Measurements from ENCODE around the gene MED19.
A peak's percentile ranks its signal among the peaks of the same experiment; 100 is the strongest.
"Not testable (repeated sequence)": the region's sequence is repeated elsewhere in the genome, so short reads cannot be mapped to it uniquely, and the experiment has no call there.

MED19 gene, protein sequence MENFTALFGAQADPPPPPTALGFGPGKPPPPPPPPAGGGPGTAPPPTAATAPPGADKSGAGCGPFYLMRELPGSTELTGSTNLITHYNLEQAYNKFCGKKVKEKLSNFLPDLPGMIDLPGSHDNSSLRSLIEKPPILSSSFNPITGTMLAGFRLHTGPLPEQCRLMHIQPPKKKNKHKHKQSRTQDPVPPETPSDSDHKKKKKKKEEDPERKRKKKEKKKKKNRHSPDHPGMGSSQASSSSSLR

DNA sequence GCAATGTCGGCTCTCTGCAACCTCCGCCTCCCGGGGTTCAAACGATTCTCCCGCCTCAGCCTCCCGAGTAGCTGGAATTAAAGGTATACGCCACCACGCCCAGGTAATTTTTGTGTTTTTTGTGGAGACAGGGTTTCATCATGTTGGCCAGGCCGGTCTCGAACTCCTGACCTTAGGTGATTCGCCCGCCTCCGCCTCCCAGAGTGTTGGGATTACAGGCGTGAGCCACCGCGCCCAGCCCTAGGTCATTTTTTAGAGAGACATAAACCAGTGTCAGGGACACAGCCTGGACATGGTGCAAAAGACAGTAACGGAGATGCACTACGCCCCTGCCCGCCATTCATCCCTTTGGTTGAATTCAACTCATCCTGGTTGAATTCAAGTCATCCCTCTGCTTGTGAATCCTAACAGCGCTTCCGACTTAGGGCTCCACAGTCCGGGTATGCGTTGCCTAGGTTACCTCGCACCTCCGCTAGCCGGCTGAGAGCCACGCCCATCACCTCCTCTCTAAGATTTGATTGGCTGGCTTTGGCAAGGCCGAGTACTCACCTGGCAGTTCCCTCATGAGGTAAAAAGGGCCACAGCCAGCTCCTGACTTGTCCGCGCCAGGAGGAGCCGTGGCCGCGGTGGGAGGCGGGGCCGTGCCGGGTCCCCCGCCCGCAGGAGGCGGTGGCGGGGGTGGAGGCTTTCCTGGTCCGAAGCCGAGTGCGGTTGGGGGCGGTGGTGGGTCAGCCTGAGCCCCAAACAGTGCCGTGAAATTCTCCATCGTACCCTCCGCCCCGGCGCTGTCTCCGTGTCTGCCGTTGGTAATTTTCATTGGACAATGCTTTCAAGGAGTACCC, at the start of gene MED19:
TSS of gene MED19 (minus strand) at position 802 of the 842 bp plus-strand sequence. CDS start at position 766, 36 bp downstream.
- DNase-seq: peak; percentile 53

DNA sequence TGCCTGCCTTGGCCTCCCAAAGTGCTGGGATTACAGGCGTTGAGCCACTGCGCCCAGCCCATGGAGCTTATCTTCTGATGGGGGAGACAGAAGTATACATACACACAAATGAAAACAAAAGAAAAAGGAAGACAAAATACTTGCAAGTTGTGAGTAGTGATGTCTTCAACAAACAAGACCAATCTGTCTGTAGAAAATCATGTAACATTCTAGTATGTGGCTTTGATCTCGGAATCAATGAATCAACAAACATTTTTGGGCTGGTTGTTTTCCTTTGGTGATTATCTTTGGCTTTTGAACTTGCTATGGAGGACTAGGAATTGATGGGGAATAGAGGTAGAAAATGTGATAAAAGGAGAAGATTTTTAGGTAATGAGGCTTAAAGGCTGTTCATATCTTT, 46.2 kb upstream of the MED19 start:
- no peak for DNase-seq

DNA sequence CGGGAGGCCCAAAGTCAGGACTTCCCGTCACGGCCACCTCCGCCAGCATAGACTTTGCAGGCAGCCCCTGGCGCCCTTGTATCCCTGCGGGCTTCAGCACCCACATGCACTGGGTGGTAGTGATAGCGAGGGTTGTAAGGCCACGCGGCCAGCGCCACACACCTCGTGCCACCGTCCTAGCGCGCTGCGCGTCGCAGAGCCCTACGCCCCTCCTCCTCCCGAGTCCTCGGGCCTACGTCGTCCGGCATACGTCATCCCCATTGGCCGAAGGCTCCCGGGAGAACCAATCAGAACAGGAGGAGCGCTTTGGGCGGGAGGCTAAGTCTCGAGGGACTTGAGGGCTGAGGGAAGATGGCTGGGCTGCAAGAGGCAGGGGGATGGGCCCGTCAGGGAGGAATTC, 40.9 kb upstream of the MED19 start:
- DNase-seq: no peak

DNA sequence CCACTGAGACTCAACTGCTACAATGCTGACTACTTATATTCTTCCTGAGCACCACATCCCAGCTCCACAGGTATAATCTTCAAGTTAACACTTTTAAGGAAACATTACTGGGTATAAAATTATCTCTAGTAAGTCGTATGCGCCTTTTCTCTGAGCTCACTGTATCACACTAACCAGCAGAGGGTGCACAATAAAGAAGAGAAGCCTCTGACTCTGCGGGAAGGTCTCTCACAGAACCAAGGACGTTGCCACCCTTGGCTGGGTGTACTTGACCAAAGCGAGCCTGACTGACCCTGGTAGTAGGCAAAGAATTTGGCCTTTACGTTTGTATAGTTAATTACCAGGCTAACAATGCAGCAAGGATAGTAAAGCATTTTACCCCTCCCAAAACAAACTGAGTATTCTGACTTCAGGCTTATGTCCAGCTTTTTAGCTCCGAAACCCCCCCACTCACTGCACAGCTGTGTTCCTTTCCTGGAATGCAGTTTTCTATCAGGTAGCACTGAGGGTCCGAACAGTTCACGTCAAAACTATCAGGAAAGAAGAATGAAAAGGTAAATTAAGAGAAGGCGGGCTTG, 39.8 kb upstream of the MED19 start, which contains the start of gene BTBD18:
TSS of gene BTBD18 (minus strand) at position 144 of the 578 bp plus-strand sequence. CDS start 631 bp downstream, outside the sequence.
- DNase-seq: no peak

DNA sequence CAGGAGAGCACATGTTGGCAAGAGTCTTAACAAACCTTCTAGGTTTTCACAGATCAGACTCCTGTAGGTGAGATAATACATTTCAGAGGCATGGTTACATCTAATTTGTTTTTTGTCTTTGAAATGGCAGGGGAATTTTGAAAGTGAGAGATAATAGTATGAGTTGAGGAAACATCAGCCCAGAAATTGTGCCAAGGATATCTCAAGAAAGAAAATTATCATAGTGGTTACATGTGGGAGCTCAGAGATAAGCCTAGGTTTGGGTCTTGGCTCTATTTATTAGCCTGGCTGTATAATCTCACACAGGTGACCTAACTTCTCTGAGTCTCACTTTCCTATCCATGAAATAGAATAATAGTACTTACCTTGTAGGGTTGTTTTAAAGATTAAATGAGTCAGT, 39.2 kb upstream of the MED19 start:
- no peak for DNase-seq

DNA sequence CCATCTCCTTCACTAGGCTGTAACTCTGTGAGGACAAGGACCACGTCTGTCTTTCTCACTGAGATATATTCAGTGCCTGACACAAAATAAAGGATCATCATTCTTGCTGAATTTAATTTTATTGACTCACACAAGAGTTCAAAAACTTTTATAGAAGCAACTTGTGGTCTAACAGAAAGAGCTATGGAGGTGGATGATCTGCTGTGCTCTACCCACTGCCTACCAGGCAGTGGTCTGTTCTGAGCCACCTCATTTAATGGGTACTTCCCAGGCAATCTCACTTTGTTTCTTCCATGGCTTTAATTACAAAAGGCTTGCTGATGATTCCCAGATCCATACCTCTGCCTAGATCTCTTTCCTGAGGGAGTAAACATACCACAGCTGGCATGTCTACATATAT, 34.9 kb upstream of the MED19 start:
- DNase-seq: no peak

DNA sequence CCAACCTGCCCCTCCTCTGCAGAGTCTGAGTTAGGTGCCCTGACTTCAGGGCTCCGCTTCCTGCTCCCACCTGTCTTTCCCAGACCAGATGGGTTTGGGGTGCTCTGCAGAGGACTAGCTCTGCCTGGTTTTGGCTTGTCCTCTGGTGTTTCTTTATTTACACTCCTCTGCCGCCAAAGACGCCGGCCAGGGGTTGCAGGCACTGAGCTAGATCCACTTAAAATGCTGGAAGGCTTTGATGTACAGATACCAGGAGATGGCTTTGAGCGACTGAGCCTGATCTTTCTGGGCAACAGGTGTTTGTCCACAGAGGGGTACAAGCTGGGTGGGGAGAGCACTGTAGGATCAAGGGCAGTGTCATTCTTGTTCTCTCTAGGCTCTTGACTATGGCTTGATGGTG, 33.2 kb upstream of the MED19 start:
- DNase-seq: no peak

DNA sequence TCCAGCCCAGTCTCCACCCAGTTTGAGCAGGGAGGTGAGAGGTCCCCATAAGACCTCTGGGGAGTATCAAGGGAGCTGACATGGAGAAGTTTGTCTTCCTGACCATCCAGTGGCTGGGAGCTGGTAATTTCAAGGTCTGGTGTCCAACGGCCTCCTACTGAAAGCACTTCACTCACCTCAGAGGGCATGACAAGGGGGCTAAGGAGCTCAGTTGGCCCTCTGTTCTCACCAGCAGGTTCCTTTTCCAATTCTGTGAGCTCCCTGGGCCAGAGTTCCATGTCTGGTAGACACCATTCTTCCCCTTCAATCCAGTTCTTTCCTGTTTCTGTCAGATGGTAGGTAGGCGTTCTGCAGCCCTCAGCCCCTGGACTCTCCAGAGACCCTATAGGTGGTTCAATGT, 32.3 kb upstream of the MED19 start:
- DNase-seq: no peak

DNA sequence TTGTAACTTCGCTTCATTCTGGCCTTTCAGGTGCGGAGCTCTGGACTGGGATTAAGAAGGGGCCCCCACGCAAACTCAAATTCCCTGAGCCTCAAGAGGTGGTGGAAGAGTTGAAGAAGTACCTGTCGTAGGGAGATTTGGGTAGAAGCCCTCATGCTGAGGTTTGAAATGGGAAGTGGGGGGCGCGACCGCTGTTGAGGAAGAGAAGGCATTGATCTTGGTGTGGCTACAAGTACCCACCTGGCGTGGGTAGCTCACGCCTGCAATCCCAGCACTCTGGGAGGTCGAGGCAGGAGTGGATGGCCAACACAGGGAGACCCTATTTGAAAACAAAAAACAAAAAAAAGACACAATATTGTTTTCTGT, 30.1 kb upstream of the MED19 start:
- DNase-seq: no peak

DNA sequence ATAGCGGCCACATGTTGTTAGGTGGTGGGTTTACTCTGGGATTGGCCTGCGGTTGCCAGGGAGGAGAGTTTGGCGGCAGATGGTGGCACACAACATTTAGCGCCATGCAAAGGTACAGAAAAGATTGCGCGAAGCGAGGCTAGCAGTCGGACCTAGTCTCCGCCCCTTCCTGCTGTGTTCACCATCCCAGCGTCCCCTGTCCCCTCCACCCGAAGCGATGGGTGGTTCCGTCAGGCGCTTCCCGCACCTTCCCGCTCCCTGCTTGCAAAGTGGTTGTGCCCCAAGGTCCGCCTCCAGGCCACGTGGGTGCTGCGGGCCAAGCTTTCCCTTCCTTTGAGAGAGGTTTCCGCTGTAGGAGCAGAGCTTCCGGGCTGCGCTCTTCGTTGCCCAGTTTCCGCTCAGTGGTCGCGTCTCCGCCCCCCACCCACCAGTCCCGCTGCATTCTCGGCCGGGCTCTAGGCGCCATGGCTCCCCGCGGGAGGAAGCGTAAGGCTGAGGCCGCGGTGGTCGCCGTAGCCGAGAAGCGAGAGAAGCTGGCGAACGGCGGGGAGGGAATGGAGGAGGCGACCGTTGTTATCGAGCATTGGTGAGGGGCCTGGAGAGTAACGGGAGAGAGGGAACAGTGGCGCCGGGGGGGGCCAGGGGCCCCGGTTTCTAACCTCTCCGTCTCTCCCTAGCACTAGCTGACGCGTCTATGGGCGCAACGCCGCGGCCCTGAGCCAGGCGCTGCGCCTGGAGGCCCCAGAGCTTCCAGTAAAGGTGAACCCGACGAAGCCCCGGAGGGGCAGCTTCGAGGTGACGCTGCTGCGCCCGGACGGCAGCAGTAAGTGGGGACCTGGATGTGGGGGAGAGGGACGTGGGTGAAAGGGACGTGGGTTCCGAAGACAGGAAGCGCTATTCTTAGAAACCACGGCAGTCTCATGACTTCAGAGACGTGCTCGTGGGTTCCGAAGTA, 29.4 kb upstream of the MED19 start, which contains the start of gene SELENOH:
TSS of gene SELENOH (plus strand) at position 360 of the 955 bp plus-strand sequence. CDS start at position 465, 105 bp downstream.
- peak; percentile 98 for DNase-seq

DNA sequence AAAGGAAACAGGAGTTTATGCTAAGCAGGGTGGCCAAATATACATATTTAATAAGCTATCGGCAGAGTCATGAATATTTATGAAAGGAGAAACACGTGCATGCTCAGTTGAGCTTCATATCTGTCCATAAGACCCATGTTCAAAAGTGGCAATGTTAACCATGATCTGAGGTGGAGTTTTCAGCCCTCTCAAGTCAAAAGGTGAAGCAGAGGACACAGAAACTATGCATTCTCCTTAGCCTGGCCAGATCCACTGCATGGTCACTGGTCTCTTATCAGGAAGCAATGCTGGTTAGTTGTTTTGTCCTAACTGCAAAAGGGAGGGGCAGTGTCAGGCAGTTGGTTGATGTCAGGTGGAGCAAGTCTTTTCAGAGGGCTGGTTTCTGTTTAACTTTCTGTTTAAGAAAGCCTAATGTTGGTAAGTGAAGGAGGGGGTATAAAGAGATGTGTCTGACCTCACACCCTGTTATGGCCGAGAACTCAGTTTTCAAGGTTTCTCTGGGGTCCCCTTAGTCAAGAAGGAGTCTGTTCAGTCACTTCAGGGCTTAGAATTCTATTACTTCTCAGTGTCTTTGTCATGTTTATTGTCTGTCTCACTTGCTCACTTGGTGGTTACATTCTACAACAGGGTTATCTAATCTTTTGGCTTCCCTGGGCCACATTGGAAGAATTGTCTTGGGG, 23.7 kb upstream of the MED19 start:
- DNase-seq: no peak

DNA sequence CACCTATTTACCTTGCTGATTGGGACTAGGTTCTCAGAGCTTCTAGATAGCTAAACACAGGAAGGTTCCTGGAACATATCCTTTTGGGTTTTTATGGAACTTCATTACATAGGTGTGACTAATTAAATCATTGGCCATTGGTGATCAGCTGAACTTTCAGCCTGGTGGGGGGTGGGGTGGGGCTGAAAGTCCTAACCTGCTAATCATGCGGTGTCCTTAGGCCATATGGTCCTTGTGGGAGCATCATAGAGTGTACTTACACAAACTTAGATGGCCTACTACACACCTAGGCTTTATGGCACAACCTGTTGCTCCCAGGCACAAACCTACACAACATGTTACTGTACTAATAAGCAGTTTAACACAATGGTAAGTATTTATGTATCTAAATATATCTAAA, 20.6 kb upstream of the MED19 start:
- DNase-seq: no peak

DNA sequence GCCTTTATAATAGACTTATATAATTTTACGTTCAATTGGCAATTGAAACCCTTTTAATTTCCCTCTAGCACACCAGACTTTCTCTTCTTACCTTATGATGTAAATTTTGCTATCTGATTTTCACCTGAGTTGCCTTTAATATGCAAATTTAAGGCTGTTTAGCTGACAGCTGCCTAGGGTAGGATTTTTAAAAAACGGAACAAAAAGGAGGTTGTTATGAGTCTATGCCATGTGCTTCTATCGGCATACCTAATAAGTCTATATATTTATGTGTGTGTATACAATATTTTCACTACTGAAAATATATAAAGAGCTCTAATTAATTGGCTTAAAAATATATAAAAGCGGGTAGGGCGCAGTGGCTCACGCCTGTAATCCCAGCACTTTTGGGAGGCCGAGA, 17.5 kb upstream of the MED19 start:
- no peak for DNase-seq

DNA sequence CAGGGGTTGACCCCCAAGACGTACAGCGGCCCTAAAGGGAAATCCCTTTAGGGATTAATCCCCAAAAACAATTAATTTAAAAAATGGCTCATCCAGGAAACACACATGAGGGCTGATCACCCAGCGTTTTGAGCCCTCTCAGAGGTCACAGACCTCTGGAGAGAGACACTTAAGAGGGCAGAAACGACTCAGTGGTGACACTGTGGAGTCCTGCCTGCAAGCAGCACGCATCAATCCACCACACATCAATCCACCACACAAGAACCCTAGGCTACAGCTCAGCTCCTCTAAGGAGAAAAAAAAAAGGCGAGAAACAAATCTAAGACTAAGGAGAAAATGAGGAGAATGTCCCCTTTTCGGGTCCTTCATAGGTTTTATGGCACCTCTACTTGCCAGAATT, 16.8 kb upstream of the MED19 start:
- DNase-seq: no peak

DNA sequence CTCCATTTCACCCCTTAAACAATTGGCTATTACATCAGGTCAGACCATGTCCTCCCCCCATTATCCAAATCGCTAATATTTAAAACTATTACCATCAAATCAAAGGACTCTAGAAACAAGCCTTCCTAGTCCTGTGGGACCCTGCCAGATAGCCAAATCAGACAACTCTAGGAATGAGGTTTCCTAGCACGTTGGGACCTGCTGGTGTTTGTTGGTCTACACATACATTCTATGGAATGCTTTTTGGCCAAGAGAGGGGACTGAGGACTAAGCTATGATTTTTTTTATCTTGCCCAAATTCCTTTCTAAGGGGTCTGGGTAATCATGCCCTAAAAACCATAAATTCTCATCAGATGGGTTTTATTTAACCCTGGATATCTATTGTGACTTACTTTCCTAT, 15.2 kb upstream of the MED19 start:
- no peak for DNase-seq

DNA sequence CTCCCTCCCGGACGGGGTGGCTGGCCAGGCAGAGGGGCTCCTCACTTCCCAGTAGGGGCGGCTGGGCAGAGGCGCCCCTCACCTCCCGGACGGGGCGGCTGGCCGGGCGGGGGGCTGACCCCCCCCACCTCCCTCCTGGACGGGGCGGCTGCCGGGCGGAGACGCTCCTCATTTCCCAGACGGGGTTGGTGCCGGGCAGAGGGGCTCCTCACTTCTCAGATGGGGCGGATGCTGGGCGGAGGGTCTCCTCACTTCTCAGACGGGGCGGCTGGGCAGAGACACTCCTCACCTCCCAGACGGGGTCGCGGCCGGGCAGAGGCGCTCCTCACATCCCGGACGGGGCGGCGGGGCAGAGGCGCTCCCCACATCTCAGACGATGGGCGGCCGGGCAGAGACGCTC, 4.7 kb upstream of the MED19 start:
- not testable (repeated sequence) for DNase-seq

DNA sequence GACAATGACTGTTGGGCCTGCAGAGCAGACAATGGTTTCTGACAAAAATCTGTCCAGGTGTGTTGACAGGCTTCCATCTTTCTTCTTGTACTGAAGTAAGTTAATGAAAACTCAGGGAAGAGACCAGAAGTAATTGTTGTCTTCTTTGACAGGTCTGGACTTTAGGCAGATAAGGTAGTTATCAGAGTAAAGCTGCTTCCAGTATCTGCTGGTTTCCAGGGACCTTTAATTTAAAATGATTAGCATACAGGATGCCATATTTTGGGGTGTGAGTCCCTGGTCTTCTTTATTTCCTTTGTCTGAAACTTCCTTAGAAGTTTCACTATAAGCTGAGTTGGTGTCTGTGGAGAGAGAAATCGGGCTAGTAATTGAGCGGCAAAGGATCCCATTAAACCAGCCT, 1.8 kb upstream of the MED19 start:
- no peak for DNase-seq

DNA sequence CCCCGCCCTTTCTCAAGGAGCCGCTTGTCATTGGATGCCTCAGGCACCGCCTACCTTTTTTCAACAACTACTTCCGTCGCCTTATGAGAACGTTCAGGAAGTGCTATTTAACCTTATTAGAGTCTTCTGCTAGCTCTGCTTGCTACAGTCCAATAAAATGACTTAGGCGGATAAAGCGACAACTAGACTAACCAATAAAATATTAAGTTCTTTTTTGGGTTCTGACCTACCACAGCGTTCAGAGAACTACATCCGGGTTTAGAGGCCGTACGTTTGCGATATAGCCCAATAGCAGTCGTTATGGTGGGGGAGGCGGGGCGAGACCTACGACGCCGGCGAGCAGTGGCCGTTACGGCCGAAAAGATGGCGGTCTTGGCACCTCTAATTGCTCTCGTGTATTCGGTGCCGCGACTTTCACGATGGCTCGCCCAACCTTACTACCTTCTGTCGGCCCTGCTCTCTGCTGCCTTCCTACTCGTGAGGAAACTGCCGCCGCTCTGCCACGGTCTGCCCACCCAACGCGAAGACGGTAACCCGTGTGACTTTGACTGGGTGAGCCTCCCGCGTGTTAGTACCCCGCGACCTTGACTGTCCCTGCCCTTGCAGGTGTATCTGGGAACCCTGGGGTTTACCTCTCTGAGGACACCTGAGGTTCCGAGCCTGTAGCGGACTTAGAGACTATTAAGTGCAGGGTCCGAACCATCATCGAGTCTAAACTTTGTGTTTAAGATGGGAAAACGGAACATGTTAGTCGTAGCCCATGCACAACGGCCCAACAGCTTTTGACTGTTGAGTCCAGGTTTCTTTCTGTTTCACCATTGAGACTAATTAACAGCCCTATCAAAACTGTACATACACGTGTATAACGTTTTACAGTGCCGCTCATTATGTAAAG, 488 bp upstream of the MED19 start, which contains the start of gene TMX2:
TSS of gene TMX2 (plus strand) at position 338 of the 895 bp plus-strand sequence. CDS start at position 364, 26 bp downstream.
- DNase-seq: peak; percentile 100

DNA sequence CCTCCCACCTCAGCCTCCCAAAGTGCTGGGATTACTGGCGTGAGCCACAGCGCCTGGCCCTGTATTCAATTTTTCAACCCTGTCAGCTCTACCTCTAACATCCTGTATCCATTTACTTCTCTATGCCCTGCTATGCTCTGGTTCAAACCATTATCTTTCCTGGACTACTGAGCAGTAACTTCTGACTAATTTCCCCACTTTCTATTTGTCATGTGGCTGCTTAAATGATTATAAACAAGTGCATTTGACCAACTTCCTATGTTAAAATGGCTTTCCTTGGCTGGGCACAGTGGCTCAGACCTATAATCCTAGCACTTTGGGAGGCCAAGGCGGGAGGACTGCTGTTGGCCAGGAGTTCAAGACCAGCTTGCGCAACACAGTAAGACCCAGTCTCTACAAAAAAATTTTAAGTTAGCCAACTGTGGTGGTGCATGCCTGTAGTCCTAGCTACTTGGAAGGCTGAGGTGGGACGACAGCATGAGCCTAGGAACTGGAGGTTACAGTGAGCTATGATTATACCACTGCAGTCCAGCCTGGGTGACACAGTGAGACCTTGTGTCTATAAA, 2.1 kb downstream of the MED19 start:
- DNase-seq: no peak

DNA sequence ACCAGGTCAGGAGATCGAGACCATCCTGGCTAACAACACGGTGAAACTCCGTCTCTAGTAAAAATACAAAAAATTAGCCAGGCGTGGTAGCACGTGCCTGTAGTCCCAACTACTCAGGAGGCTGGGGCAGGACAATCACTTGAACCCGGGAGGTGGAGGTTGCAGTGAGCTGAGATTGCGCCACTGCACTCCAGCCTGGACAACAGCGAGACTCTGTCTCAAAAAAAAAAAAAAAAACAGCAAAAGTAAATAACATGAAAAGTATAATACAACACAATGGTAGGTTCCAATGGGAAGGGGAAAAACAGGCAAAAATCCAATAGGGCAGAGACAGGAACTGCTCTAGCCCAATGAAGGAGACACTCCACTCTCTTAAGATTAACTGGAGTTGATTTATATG, 6.6 kb downstream of the MED19 start:
- not testable (repeated sequence) for DNase-seq

DNA sequence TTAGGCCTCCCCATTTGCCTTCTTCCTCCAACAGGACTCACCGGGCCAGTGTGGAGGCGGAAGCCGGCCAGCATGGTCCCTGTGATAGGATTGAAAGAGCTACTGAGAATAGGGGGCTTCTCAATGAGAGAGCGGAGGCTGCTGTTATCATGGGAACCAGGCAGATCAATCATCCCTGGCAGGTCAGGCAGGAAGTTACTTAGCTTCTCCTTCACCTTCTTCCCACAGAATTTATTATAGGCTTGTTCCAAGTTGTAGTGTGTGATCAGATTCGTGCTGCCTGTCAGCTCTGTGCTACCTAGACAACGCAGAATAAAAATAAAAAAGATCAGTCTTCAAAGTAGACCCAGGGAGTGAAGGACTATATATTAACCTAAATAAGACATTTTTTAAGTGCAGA, 7.1 kb downstream of the MED19 start:
- DNase-seq: no peak

Measured in NCI-H446 treated with DMSO at 0.1 percent for 48 hours (cell line).